ENCODE measurements around the gene ARHGEF28.

The ARHGEF28 gene

GRCh38 chr5:73974871-73975360 lies 348.9 kb downstream of the ARHGEF28 start:
- no peak for DNase-seq

- no peak for DNase-seq
Observed at GRCh38 chr5:73975845-73976244, 349.8 kb downstream of the ARHGEF28 start.

GRCh38 chr5:73977146-73977545 lies 351.1 kb downstream of the ARHGEF28 start:
- no peak for DNase-seq

- DNase-seq = no peak
Observed at GRCh38 chr5:73979321-73979720, 353.3 kb downstream of the ARHGEF28 start.

GRCh38 chr5:73981704-73982103 lies 355.7 kb downstream of the ARHGEF28 start:
- no peak for DNase-seq

GRCh38 chr5:73983644-73984043 lies 357.6 kb downstream of the ARHGEF28 start:
- DNase-seq = no peak

- DNase-seq = no peak
Observed at GRCh38 chr5:73985145-73985544, 359.1 kb downstream of the ARHGEF28 start.

- no peak for DNase-seq
Observed at GRCh38 chr5:73986729-73987128, 360.7 kb downstream of the ARHGEF28 start.

GRCh38 chr5:73987915-73988314 lies 361.9 kb downstream of the ARHGEF28 start:
- no peak for DNase-seq

GRCh38 chr5:73989956-73990355 lies 364.0 kb downstream of the ARHGEF28 start:
- no peak for DNase-seq
